ENCODE data around the gene FAM81B.

FAM81B gene

DNA sequence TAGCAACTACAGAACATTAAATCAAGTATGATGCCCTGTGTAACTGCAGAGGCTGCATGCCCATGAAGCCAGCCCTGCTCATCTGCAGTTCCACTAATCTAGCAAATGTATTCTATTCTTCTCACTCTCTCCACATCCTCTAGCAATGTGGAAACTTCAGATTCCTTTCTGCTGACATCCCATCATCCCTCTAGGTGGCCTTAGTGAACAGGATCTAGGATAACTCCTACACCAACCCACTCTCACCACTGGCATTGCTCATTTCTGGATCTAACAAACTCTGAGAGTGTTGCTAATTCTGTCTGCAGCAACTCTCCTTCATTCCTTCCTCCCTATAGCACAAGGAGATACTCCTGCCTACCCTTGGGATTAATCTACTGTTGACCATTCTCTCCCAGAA is 80.8 kb downstream of the FAM81B start:
- DNase-seq (no peak), ATAC-seq (no peak)

DNA sequence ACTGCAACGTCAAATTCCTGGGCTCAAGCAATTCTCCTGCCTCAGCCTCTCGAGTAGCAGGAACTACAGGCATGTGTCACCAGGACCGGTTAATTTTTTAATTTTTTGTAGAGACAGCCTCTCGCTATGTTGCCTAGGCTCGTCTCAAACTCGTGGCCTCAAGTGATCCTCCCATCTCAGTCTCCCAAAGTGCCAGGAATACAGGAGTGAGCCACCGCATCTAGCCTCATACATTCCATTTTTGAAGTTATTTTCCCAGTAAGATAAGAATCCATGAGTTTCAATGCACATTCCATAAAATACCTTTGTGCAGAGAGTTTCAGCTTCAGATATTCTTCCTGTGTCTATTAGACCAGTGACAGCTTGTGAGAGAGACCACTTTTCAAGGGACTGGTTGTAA is 93.3 kb downstream of the FAM81B start:
- DNase-seq (no peak), ATAC-seq (no peak)

DNA sequence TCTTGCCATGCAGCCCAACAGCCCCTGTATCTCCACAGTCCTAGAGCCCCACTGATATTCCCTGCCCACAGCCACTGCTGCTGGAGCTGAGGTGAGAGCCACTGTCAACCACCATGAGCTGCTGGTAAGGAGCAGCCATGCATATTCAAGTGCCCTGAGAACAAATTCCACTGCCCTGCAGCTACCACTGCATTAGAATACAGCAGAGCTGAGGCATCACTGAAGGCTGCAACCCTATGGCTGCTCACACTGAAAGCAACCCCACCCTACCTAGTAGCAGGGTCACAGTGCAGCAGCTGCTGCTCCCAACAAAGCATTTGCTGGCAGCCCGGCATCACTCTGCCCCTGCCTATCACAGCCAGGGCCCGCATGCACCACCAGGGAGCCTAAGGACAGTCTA is 95.0 kb downstream of the FAM81B start:
- DNase-seq (no peak), ATAC-seq (no peak)

DNA sequence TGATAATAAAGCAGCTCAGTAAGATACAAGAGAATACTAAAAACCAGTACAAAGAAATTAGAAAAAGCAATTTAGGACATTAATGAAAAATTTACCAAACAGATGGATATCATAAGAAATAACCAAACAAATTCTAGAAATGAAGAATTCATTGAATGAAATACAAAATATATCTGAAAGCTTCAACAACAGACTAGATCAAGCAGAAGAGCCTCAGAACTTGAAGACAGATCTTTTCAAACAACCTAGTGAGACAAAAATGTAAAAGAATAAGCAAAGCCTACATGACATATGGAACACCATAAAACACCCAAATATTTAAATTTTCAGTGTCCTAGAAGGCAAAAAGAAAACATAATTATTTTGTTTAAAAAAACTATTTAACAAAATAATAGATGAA is 96.7 kb downstream of the FAM81B start:
- ATAC-seq (no peak), DNase-seq (no peak)
